SW480 (cell line): ENCODE measurements around the gene CIRBP.
"Not testable (repeated sequence)": the region's sequence is repeated elsewhere in the genome, so short reads cannot be mapped to it uniquely, and the experiment has no call there.

Experiments
- DNase-seq: peaks from one replicate; pipeline ENCODE4 v3.0.0-alpha.2; 2016; ENCODE audit warnings: low spot score

Gene CIRBP

GRCh38 chr19:1244693-1245451 is 24.3 kb upstream of the CIRBP start:
- DNase-seq = no peak

GRCh38 chr19:1245494-1246264 is 23.5 kb upstream of the CIRBP start:
- DNase-seq = no peak

- not testable (repeated sequence) for DNase-seq
These were observed 22.7 kb upstream of the CIRBP start for GRCh38 chr19:1246265-1247087.

- no peak for DNase-seq
These were observed 21.4 kb upstream of the CIRBP start for GRCh38 chr19:1247748-1248138.

- DNase-seq = peak; percentile 69
These were observed 20.9 kb upstream of the CIRBP start, which contains the start of gene MIDN for GRCh38 chr19:1248139-1248785. TSS of gene MIDN (plus strand) at chr19:1248583. CDS start at chr19:1250297, 1,714 bp downstream.

GRCh38 chr19:1248786-1249297 is 20.3 kb upstream of the CIRBP start:
- no peak for DNase-seq

GRCh38 chr19:1249298-1249989 is 19.7 kb upstream of the CIRBP start:
- peak; percentile 83 for DNase-seq

- no peak for DNase-seq
These were observed 19.1 kb upstream of the CIRBP start for GRCh38 chr19:1249990-1250436.

GRCh38 chr19:1250437-1251260 is 18.5 kb upstream of the CIRBP start:
- no peak for DNase-seq

- no peak for DNase-seq
These were observed 17.6 kb upstream of the CIRBP start for GRCh38 chr19:1251330-1252220.

GRCh38 chr19:1252221-1252820 is 16.8 kb upstream of the CIRBP start:
- DNase-seq = peak; percentile 53

- DNase-seq = peak; percentile 71
These were observed 16.2 kb upstream of the CIRBP start for GRCh38 chr19:1252821-1253513.

GRCh38 chr19:1253514-1254080 is 15.5 kb upstream of the CIRBP start:
- no peak for DNase-seq

GRCh38 chr19:1254081-1254527 is 15.0 kb upstream of the CIRBP start:
- DNase-seq = no peak

GRCh38 chr19:1254530-1255185 is 14.5 kb upstream of the CIRBP start:
- DNase-seq = no peak

- no peak for DNase-seq
These were observed 13.7 kb upstream of the CIRBP start for GRCh38 chr19:1255186-1256161.
